HCT116 (cell line): ENCODE results near the gene LARP1.

Experiments used
- CTCF ChIP-seq, 3 experiments: fragments of 200-600 bp in 1 of 3; sonication (generic) in 1 of 3; IDR thresholded peaks in 2 of 3; conservative IDR thresholded peaks in 1 of 3; 2 replicates each; pipeline ENCODE4 v1.5.1; 2012 to 2017; ENCODE audit warnings: low read depth in 2 of 3, low read length in 2 of 3, antibody characterized with exemption in 1 of 3, borderline replicate concordance in 1 of 3, control low read depth in 1 of 3, mild to moderate bottlenecking in 1 of 3, mixed read lengths in 1 of 3, mixed run types in 1 of 3, moderate library complexity in 1 of 3; ENCODE audit not compliant: insufficient read depth in 1 of 3
- EZH2phosphoT487 ChIP-seq: fragments of 200-600 bp; IDR thresholded peaks from 2 replicates; pipeline ENCODE4 v1.6.1; 2018; ENCODE audit warnings: antibody characterized with exemption, borderline replicate concordance
- JUND ChIP-seq: IDR thresholded peaks from 2 replicates; pipeline ENCODE4 v1.6.1; 2012
- MAX ChIP-seq: IDR thresholded peaks from 2 replicates; pipeline ENCODE4 v1.6.1; 2012
- POLR2A ChIP-seq: IDR thresholded peaks from 2 replicates; pipeline ENCODE4 v1.7.0; 2011; ENCODE audit warnings: borderline replicate concordance; ENCODE audit not compliant: insufficient read depth, insufficient read length; ENCODE audit errors: extremely low read depth
- SP1 ChIP-seq: IDR thresholded peaks from 2 replicates; pipeline ENCODE4 v1.6.1; 2012; ENCODE audit warnings: low read depth
- SRF ChIP-seq: IDR thresholded peaks from 2 replicates; pipeline ENCODE4 v1.6.1; 2012; ENCODE audit warnings: low read depth
- TF ChIP-seq, protein P1 (sequence below): IDR thresholded peaks from 2 replicates; pipeline ENCODE4 v1.6.1; 2011; ENCODE audit warnings: mild to moderate bottlenecking, low read length, moderate library complexity; ENCODE audit not compliant: insufficient replicate concordance; ENCODE audit errors: extremely low read depth
- TF ChIP-seq, protein P2 (sequence below): IDR thresholded peaks from 2 replicates; pipeline ENCODE4 v1.6.1; 2012; ENCODE audit warnings: low read depth

- TF ChIP-seq MAX (no peak), SP1 (no peak), CTCF (IDR thresholded peaks at IDR 0.05 in 2 of 3, conservative IDR thresholded peaks at IDR 0.05 in 1 of 3; ENCODE audit: borderline replicate concordance in 1 of 3, insufficient read depth in 1 of 3, low read depth in 2 of 3, low read length in 2 of 3) (no peak), SRF (no peak), EZH2phosphoT487 (no peak), JUND (no peak), POLR2A (no peak)
- TF ChIP-seq, protein P1, sequence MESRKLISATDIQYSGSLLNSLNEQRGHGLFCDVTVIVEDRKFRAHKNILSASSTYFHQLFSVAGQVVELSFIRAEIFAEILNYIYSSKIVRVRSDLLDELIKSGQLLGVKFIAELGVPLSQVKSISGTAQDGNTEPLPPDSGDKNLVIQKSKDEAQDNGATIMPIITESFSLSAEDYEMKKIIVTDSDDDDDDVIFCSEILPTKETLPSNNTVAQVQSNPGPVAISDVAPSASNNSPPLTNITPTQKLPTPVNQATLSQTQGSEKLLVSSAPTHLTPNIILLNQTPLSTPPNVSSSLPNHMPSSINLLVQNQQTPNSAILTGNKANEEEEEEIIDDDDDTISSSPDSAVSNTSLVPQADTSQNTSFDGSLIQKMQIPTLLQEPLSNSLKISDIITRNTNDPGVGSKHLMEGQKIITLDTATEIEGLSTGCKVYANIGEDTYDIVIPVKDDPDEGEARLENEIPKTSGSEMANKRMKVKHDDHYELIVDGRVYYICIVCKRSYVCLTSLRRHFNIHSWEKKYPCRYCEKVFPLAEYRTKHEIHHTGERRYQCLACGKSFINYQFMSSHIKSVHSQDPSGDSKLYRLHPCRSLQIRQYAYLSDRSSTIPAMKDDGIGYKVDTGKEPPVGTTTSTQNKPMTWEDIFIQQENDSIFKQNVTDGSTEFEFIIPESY: no peak
- TF ChIP-seq, protein P2, sequence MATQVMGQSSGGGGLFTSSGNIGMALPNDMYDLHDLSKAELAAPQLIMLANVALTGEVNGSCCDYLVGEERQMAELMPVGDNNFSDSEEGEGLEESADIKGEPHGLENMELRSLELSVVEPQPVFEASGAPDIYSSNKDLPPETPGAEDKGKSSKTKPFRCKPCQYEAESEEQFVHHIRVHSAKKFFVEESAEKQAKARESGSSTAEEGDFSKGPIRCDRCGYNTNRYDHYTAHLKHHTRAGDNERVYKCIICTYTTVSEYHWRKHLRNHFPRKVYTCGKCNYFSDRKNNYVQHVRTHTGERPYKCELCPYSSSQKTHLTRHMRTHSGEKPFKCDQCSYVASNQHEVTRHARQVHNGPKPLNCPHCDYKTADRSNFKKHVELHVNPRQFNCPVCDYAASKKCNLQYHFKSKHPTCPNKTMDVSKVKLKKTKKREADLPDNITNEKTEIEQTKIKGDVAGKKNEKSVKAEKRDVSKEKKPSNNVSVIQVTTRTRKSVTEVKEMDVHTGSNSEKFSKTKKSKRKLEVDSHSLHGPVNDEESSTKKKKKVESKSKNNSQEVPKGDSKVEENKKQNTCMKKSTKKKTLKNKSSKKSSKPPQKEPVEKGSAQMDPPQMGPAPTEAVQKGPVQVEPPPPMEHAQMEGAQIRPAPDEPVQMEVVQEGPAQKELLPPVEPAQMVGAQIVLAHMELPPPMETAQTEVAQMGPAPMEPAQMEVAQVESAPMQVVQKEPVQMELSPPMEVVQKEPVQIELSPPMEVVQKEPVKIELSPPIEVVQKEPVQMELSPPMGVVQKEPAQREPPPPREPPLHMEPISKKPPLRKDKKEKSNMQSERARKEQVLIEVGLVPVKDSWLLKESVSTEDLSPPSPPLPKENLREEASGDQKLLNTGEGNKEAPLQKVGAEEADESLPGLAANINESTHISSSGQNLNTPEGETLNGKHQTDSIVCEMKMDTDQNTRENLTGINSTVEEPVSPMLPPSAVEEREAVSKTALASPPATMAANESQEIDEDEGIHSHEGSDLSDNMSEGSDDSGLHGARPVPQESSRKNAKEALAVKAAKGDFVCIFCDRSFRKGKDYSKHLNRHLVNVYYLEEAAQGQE: no peak
These were observed 58.6 kb downstream of the LARP1 start for GRCh38 chr5:154813736-154814135.
